ENCODE results near the gene MESD. TPM values are rescaled to one million over a fixed set of nuclear protein-coding genes. Genes with fewer than 3 reads are reported as not detected.

MESD gene
- total RNA-seq, 1 donor from 2014 or later, result 23.8 TPM

DNA sequence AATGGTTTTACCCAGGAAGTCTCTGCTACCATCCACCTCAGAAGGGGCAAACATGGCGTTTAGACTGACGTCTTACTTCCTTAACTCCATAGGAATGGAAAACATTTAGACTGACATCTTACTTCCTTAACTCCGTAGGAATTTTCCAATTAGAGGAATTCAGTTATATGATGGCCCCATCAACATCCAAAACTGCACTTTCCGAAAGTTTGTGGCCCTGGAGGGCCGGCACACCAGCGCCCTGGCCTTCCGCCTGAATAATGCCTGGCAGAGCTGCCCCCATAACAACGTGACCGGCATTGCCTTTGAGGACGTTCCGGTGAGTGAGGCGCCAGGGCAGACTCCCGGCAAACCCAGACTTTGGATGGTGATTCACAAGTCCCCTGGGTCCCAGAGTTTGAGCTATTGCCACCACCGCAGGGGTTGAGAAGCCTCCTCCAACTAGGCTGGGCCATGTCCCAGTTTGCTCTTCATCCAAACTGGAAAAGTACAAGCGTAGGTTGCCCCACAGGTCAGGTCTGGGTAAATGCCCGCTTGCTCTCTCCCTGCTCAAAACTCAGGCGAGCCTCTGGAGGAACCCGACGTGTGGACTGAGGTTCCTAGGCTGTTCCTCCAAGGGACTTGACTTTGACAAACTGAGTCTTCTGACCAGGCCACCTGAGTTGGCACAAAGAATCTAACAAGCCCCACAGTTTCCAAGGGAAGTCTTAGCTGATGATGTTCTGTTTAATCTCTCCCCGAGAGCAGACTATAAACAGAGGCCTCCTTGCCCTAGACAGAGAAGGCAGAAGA, 57.7 kb downstream of the MESD start:
- peak; percentile 68 for DNase-seq (ENCODE audit: low spot score)
- no peak for TF ChIP-seq CTCF (IDR thresholded peaks at IDR 0.05)
- Mint-ChIP-seq H3K27ac (ENCODE audit: unreplicated experiment) (peak overlapping the region; percentile 49), H3K27me3 (ENCODE audit: low read depth) (no peaks in the 10 kb centered on the region), H3K36me3 (ENCODE audit: low read depth) (peaks cover 44% of the 10 kb centered on the region), H3K4me1 (ENCODE audit: low read depth) (peaks cover 23% of the 10 kb centered on the region), H3K4me3 (ENCODE audit: unreplicated experiment) (no peak overlapping the region), H3K9me3 (ENCODE audit: low read depth) (no peaks in the 10 kb centered on the region)

DNA sequence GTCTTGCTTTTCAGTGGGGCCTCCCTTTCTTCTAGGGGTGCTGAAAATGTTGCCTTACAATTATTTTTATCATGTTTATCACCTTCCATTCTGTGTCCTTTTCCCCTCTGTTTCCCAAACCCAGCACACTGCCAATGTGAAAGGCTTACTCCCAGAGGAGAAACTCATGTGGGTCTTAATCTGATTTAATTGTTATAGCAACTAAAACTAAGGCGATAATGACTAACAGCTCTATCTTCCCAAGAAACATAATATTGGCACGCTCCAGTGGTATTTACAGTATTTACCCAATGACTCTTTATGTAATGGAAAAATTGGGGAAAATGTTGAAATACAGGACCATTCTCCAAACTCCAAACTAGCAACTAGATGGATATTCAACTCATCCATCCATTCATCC, 58.4 kb downstream of the MESD start:
- no peak overlapping the region for H3K27ac Mint-ChIP-seq (ENCODE audit: unreplicated experiment)
- peaks cover 43% of the 10 kb centered on the region for H3K36me3 Mint-ChIP-seq (ENCODE audit: low read depth)
- no peak for DNase-seq (ENCODE audit: low spot score)
- no peak for TF ChIP-seq CTCF (IDR thresholded peaks at IDR 0.05)
- H3K4me1 Mint-ChIP-seq (ENCODE audit: low read depth), result peaks cover 25% of the 10 kb centered on the region
- no peaks in the 10 kb centered on the region for H3K27me3 Mint-ChIP-seq (ENCODE audit: low read depth)
- no peaks in the 10 kb centered on the region for H3K9me3 Mint-ChIP-seq (ENCODE audit: low read depth)
- H3K4me3 Mint-ChIP-seq (ENCODE audit: unreplicated experiment), result no peak overlapping the region

GRCh38 chr15:80929689-80930088, 59.9 kb downstream of the MESD start:
- H3K27ac Mint-ChIP-seq (ENCODE audit: unreplicated experiment), result no peak overlapping the region
- H3K4me1 Mint-ChIP-seq (ENCODE audit: low read depth), result peaks cover 26% of the 10 kb centered on the region
- H3K36me3 Mint-ChIP-seq (ENCODE audit: low read depth), result peaks cover 42% of the 10 kb centered on the region
- DNase-seq (ENCODE audit: low spot score), result no peak
- no peak overlapping the region for H3K4me3 Mint-ChIP-seq (ENCODE audit: unreplicated experiment)
- H3K27me3 Mint-ChIP-seq (ENCODE audit: low read depth), result no peaks in the 10 kb centered on the region
- TF ChIP-seq CTCF (IDR thresholded peaks at IDR 0.05), result no peak
- no peaks in the 10 kb centered on the region for H3K9me3 Mint-ChIP-seq (ENCODE audit: low read depth)

GRCh38 chr15:80929225-80929624, 60.4 kb downstream of the MESD start:
- DNase-seq (ENCODE audit: low spot score), result no peak
- H3K27ac Mint-ChIP-seq (ENCODE audit: unreplicated experiment), result no peak overlapping the region
- TF ChIP-seq CTCF (IDR thresholded peaks at IDR 0.05), result no peak
- H3K27me3 Mint-ChIP-seq (ENCODE audit: low read depth), result no peaks in the 10 kb centered on the region
- peaks cover 21% of the 10 kb centered on the region for H3K4me1 Mint-ChIP-seq (ENCODE audit: low read depth)
- H3K36me3 Mint-ChIP-seq (ENCODE audit: low read depth), result peaks cover 44% of the 10 kb centered on the region
- H3K9me3 Mint-ChIP-seq (ENCODE audit: low read depth), result no peaks in the 10 kb centered on the region
- no peak overlapping the region for H3K4me3 Mint-ChIP-seq (ENCODE audit: unreplicated experiment)

DNA sequence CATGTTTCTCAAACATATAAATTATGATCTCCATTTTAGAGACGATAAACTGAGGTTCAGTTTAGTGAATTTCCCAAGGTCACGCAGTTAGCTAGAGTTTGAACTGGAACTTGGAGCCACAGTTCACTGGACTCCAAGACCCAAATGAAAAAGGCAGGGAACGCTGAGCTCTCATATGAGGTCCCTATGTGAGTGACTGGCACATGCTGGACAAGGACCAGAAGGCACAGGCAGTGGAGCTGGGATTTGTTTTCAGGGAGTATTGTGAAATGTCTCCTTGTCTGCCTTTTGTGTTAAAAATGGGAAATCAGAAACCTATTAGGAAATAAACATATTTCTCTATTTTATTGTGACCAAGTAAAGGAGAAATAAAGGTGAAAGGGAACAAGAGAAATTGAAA, 63.5 kb downstream of the MESD start:
- Mint-ChIP-seq H3K36me3 (ENCODE audit: low read depth) (peaks cover 58% of the 10 kb centered on the region), H3K4me1 (ENCODE audit: low read depth) (peaks cover 12% of the 10 kb centered on the region), H3K27ac (ENCODE audit: unreplicated experiment) (peak overlapping the region; percentile 45), H3K27me3 (ENCODE audit: low read depth) (no peaks in the 10 kb centered on the region), H3K9me3 (ENCODE audit: low read depth) (no peaks in the 10 kb centered on the region), H3K4me3 (ENCODE audit: unreplicated experiment) (no peak overlapping the region)
- TF ChIP-seq CTCF (IDR thresholded peaks at IDR 0.05), result no peak
- DNase-seq (ENCODE audit: low spot score), result no peak
